GM18951 (cell line): ENCODE results near the gene ABCC10.

Experiments
- POLR2A ChIP-seq: IDR thresholded peaks from 4 replicates; pipeline ENCODE4 v1.6.1; 2011; ENCODE audit warnings: mild to moderate bottlenecking; ENCODE audit not compliant: insufficient read length, insufficient read depth; ENCODE audit errors: extremely low read depth
- in situ Hi-C: fragments of 300-500 bp; cut with MboI; formaldehyde crosslinking; loops from one replicate; pipeline ENCODE4 v1.12.0; 2022; ENCODE audit warnings: low sequenced_read_pairs, mixed read lengths, inconsistent platforms; ENCODE audit not compliant: unreplicated experiment

The ABCC10 gene

DNA sequence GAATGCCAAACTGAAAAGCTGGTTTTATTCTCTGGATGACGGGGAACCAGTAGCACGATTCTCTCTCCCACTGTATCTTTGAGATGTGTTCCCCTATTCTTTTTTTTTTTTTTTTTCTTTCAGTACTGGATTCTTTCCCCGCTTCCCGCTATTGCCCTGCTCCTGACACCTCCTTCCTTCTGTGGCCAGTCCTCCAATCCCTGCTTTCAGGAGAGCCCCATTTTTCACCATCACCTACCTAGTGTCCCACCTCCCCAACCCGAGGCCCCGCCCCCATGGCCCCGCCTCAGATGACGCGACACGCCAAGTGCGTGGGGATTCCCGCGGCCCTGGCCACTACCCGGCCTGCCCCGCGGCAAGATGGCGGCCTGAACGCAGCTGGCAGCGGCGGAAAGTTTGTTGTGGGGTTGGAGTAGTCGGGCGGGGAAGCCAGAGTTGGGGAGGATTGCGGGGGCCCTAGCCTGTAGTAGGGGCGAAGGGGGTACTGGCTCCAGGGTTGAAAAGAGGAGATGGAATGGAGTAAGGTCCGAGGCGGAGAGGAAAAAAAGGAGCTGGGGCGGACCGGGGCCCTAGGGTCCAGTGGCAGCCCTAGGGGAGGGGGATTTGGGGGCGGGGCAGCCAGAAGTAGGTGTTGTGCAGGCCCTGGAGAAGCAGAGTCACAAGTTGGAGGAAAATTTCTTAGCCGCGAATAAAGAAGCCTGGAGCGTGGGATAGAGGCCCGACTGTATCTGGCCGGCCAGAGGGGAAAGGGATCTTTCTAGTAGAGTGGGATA, 50.1 kb downstream of the ABCC10 start, which contains the start of gene TJAP1:
TSS of gene TJAP1 (plus strand) at position 336 of the 773 bp plus-strand sequence. CDS start 21,432 bp downstream, outside the sequence.
- peak; percentile 90 for TF ChIP-seq POLR2A
- in situ Hi-C loops: no loop called here

DNA sequence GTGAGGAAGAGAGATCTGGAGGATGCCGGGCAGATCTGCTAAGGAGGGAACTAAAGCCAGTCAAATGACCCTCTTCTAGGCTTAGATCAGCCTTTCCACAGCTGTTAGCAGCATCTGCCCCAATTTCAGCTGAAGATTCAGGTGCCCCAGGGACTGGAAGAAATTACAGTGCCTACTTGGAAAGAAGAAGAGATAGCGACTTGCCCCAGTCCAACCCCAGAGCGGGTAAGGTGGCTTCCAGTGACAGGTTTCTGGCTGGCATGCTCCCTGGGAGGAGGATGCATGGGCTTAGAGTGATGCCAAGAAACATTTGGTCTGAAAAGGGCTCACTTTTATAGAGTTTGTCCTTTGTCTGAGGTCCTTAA, 50.6 kb downstream of the ABCC10 start:
- no peak for TF ChIP-seq POLR2A
- in situ Hi-C loops: no loop called here

DNA sequence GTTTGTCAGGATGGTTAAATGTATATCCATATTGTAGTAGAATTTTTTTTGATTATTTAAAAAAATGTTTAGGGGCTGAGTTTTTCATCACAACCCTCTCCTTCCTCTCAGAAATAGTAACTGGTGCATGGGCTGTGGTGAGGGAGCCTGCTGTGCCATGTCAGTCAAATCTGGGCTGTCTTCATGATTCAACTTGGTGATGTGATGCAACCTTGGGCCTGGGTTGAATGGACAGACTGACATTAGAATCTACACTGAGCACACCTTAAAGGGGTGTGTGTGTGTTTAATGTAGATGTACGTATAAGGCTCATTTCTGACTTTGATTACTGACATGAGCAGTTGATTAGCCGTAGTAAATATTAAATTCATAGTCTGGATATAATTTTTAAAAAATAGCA, 53.7 kb downstream of the ABCC10 start:
- in situ Hi-C loops: no loop called here
- no peak for TF ChIP-seq POLR2A

GRCh38 chr6:43481591-43482236, 54.4 kb downstream of the ABCC10 start:
- in situ Hi-C loops: no loop called here
- TF ChIP-seq POLR2A: no peak

GRCh38 chr6:43488667-43489276, 61.4 kb downstream of the ABCC10 start:
- TF ChIP-seq POLR2A: no peak

DNA sequence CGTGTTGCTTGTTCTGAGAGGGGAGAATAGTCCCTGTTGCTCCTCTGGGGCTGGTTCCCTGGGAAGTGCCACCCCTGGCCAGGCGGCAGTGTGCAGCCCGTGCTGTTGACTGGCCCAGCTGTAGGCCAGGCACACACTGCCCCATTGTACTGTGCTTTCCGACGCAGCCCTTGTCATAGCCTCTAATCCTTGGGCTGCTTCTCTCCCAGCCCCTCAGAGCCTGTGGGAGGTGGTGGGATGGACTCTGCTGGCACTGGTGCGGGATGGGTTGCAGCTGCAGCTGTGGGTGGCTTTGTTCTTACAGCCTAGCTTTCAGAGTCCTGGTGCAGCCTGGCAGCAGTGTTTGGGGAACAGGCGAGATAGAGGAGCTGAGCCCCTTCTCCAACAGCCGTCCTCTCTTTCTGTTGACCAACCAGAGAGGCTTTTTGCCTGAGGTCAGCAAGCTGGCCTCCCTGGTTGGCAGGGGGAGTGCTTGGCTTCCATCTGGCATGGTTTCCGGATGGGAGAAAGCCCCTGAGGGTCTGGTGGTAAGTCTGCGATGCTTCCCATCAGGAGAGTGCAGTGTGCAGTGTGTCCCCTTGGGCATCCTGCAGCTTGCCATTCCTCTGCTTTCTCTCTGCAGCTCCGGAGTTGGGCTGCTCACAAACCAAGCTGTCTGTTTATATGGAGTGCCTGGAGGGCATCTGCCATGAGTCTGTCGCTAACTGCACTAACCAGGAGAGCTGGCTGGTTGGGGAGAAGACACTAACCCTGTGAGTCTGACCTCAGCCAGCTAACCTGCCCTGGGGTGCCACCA, 62.1 kb downstream of the ABCC10 start:
- TF ChIP-seq POLR2A: no peak
- in situ Hi-C loops: no loop called here

More at GRCh38 chr6:43488667-43489276, 61.4 kb downstream of the ABCC10 start:
- in situ Hi-C loops: no loop called here

GRCh38 chr6:43490523-43490939, 63.2 kb downstream of the ABCC10 start:
- no peak for TF ChIP-seq POLR2A
- in situ Hi-C loops: no loop called here

- TF ChIP-seq POLR2A: no peak
- in situ Hi-C loops: no loop called here
Measured at GRCh38 chr6:43491750-43492661, 64.7 kb downstream of the ABCC10 start.

DNA sequence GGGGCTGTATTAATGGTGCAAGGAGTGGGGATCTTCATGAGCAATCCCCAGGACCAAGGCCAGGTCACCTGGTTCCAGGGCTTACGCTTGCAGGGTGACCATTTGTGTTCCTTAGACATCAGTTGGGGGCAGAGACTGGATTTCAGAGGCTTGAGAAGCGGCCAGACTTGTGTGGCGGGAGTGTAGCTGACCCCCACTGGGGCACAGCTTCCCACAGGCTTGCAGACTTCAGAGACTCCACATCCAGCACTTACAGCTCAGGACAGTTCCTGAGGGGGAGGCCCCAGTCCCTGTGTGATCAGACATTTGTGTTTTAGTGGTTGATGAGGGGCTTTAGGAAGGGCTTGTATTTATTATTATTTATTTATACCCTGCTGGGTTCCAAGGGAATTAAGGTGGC, 65.3 kb downstream of the ABCC10 start:
- in situ Hi-C loops: no loop called here
- no peak for TF ChIP-seq POLR2A

- no peak for TF ChIP-seq POLR2A
- in situ Hi-C loops: no loop called here
Measured at GRCh38 chr6:43493230-43493629, 65.9 kb downstream of the ABCC10 start.

DNA sequence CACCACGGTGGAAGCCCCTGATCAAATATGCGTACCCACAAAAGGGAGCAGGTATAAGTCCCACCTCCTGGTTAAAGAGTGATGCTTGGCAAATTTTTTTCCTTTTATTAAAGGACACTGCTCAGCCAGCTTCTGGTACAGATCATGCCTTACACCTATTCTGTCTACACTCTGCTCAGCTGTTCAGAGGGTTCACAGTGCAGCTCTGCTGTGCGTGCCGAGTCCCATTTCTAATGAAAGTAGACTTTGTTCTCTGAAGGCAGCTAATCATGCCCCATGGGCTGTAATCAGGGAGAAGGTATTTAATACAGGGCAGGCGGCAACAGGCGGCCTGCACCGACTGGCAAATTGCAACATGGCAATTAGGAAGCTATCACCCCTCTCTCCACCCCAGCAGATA, 66.5 kb downstream of the ABCC10 start:
- in situ Hi-C loops: no loop called here

DNA sequence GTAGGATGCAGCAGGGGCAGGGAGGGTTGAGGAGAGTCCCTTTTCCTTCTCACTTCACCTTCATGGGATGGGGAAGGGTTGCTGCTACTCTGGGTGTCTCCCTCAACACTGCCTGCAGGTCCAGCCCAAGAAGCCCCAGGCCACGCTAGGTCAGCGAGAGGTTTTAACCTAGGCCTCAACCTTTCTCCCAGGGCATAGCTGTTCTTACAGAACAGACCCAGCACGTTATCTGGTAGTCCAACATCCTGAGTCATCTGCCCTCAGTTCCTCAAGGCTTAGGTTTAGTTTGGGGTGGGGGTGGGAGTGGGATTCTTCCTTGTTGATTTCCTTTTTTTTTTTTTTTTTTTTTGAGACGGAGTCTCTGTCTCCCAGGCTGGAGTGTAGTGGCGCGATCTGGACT, 67.0 kb downstream of the ABCC10 start:
- in situ Hi-C loops: no loop called here

More for the DNA sequence above, 66.5 kb downstream of the ABCC10 start:
- TF ChIP-seq POLR2A: no peak

More for the DNA sequence above, 67.0 kb downstream of the ABCC10 start:
- TF ChIP-seq POLR2A: no peak
